Mesendoderm (in vitro differentiated cells): ENCODE results near the gene LCE2D. TPM values are rescaled to one million over a fixed set of nuclear protein-coding genes. Genes with fewer than 3 reads are reported as not detected.

Source experiments
- DNase-seq: peaks from one replicate; pipeline ENCODE4 v3.0.0; 2013
- H2AK5ac ChIP-seq: 2 replicates; pipeline ENCODE4 v1.6.1; 2013; ENCODE audit warnings: low read length, inconsistent platforms
- H2BK120ac ChIP-seq: 2 replicates; pipeline ENCODE4 v1.6.1; 2013; ENCODE audit warnings: low read depth, mild to moderate bottlenecking, low read length, moderate library complexity, mixed read lengths
- H2BK15ac ChIP-seq: replicated peaks from 2 replicates; pipeline ENCODE4 v1.6.1; 2013; ENCODE audit warnings: low read depth, mild to moderate bottlenecking, moderate library complexity
- H2BK5ac ChIP-seq: 2 replicates; pipeline ENCODE4 v1.6.1; 2013; ENCODE audit warnings: low read length, inconsistent platforms
- H3K18ac ChIP-seq: 2 replicates; pipeline ENCODE4 v1.6.1; 2013; ENCODE audit warnings: mild to moderate bottlenecking, low read length, mixed read lengths
- H3K23ac ChIP-seq: one replicate; pipeline ENCODE4 v1.6.1; 2013; ENCODE audit warnings: low read length
- H3K27ac ChIP-seq: 2 replicates; pipeline ENCODE4 v1.5.1; 2013; ENCODE audit warnings: low read depth, mild to moderate bottlenecking, inconsistent platforms, low read length, moderate library complexity
- H3K27me3 ChIP-seq: 2 replicates; pipeline ENCODE4 v1.6.1; 2013; ENCODE audit warnings: low read length, control low read depth, mild to moderate bottlenecking, inconsistent platforms; ENCODE audit not compliant: insufficient read depth, poor library complexity
- H3K36me3 ChIP-seq: 2 replicates; pipeline ENCODE4 v1.6.1; 2013; ENCODE audit warnings: low read length, inconsistent platforms; ENCODE audit not compliant: control insufficient read depth, insufficient read depth
- H3K4ac ChIP-seq: one replicate; pipeline ENCODE4 v1.6.1; 2013; ENCODE audit warnings: low read depth, mild to moderate bottlenecking, low read length, moderate library complexity
- H3K4me1 ChIP-seq: 2 replicates; pipeline ENCODE4 v1.6.1; 2013; ENCODE audit warnings: low read depth, low read length, inconsistent platforms; ENCODE audit not compliant: control insufficient read depth
- H3K4me2 ChIP-seq: 2 replicates; pipeline ENCODE4 v1.6.1; 2013; ENCODE audit warnings: low read length
- H3K4me3 ChIP-seq: 2 replicates; pipeline ENCODE4 v1.5.1; 2013; ENCODE audit warnings: mild to moderate bottlenecking, low read length
- H3K56ac ChIP-seq: one replicate; pipeline ENCODE4 v1.6.1; 2013; ENCODE audit warnings: low read length
- H3K79me1 ChIP-seq: 2 replicates; pipeline ENCODE4 v1.6.1; 2013; ENCODE audit warnings: low read length, inconsistent platforms
- H3K79me2 ChIP-seq: 2 replicates; pipeline ENCODE4 v1.6.1; 2013; ENCODE audit warnings: mild to moderate bottlenecking, low read length; ENCODE audit not compliant: control insufficient read depth, insufficient read depth
- H3K9ac ChIP-seq: 2 replicates; pipeline ENCODE4 v1.6.1; 2013; ENCODE audit warnings: low read length, inconsistent platforms
- H4K5ac ChIP-seq: one replicate; pipeline ENCODE4 v1.6.1; 2013; ENCODE audit warnings: low read length
- H4K8ac ChIP-seq: one replicate; pipeline ENCODE4 v1.6.1; 2013; ENCODE audit warnings: low read depth, mild to moderate bottlenecking, control low read depth, low read length, moderate library complexity
- WGBS: extraction: QIAGEN DNeasy Blood & Tissue Kit; methylation state at CpG from one replicate; pipeline ENCODE4 v1.1.7; 2013; ENCODE audit warnings: low lambda C conversion rate, missing lambda C conversion rate; ENCODE audit not compliant: insufficient coverage; ENCODE audit errors: extremely low coverage; 5-methylcytosine and 5-hydroxymethylcytosine counted together
- small RNA-seq: library from polyadenylated mRNA; stranded (forward); fragments of <200 nt; extraction: miRNeasy Mini kit (QIAGEN cat#:217004); gene quantifications from one replicate; pipeline ENCODE3, GENCODE V24; 2013; ENCODE audit not compliant: insufficient read depth

The LCE2D gene

GRCh38 chr1:152697701-152698600 lies 34.8 kb downstream of the LCE2D start, which contains the start of gene LCE2A:
TSS of gene LCE2A (plus strand) at chr1:152698345. CDS start at chr1:152698902, 557 bp downstream.
- H2BK120ac ChIP-seq = no peak within 1 kb of the TSS
- H2AK5ac ChIP-seq = no peak within 1 kb of the TSS
- H4K8ac ChIP-seq = no peak within 1 kb of the TSS
- H4K5ac ChIP-seq = no peak within 1 kb of the TSS
- no peaks in the 10 kb centered on the region for H3K36me3 ChIP-seq
- H3K27ac ChIP-seq = no peak within 1 kb of the TSS
- no CpG with 5 or more reads among the region's 4 CpGs for WGBS
- DNase-seq = no peak
- H2BK5ac ChIP-seq = no peak within 1 kb of the TSS
- no peaks in the 10 kb centered on the region for H3K4me1 ChIP-seq
- H3K18ac ChIP-seq = no peak within 1 kb of the TSS
- no peaks in the 10 kb centered on the region for H3K79me1 ChIP-seq
- H3K23ac ChIP-seq = no peak within 1 kb of the TSS
- H3K56ac ChIP-seq = no peak within 1 kb of the TSS
- no peak within 1 kb of the TSS for H3K4me2 ChIP-seq
- H3K4ac ChIP-seq = no peak within 1 kb of the TSS
- no peak within 1 kb of the TSS for H3K9ac ChIP-seq
- no peak within 1 kb of the TSS for H3K4me3 ChIP-seq
- no peaks in the 10 kb centered on the region for H3K79me2 ChIP-seq
- no peak within 1 kb of the TSS for H2BK15ac ChIP-seq
- no peaks in the 10 kb centered on the region for H3K27me3 ChIP-seq

GRCh38 chr1:152699746-152700145 lies 36.6 kb downstream of the LCE2D start:
- H3K23ac ChIP-seq = no peak overlapping the region
- no peak for DNase-seq
- H3K79me1 ChIP-seq = no peaks in the 10 kb centered on the region
- H4K5ac ChIP-seq = no peak overlapping the region
- no peak overlapping the region for H3K27ac ChIP-seq
- H3K27me3 ChIP-seq = no peaks in the 10 kb centered on the region
- no peaks in the 10 kb centered on the region for H3K79me2 ChIP-seq
- no peaks in the 10 kb centered on the region for H3K4me1 ChIP-seq
- no peak overlapping the region for H4K8ac ChIP-seq
- no peak overlapping the region for H3K9ac ChIP-seq
- H3K56ac ChIP-seq = no peak overlapping the region
- no peak overlapping the region for H3K18ac ChIP-seq
- no peak overlapping the region for H3K4me2 ChIP-seq
- H2BK5ac ChIP-seq = no peak overlapping the region
- no CpG with 5 or more reads among the region's 4 CpGs for WGBS
- no peak overlapping the region for H2AK5ac ChIP-seq
- no peak overlapping the region for H2BK120ac ChIP-seq
- H3K4me3 ChIP-seq = no peak overlapping the region
- H3K36me3 ChIP-seq = no peaks in the 10 kb centered on the region
- H2BK15ac ChIP-seq = no peak overlapping the region
- no peak overlapping the region for H3K4ac ChIP-seq

- Histone ChIP-seq H3K36me3 (no peaks in the 10 kb centered on the region), H3K4me3 (no peak within 1 kb of the TSS), H3K4me1 (no peaks in the 10 kb centered on the region), H3K4ac (no peak within 1 kb of the TSS), H3K79me1 (no peaks in the 10 kb centered on the region), H3K79me2 (no peaks in the 10 kb centered on the region), H4K8ac (no peak within 1 kb of the TSS), H2BK120ac (no peak within 1 kb of the TSS), H2BK15ac (no peak within 1 kb of the TSS), H3K56ac (no peak within 1 kb of the TSS), H3K4me2 (no peak within 1 kb of the TSS), H3K18ac (no peak within 1 kb of the TSS), H4K5ac (no peak within 1 kb of the TSS), H3K27me3 (no peaks in the 10 kb centered on the region), H2BK5ac (no peak within 1 kb of the TSS), H3K9ac (no peak within 1 kb of the TSS), H2AK5ac (no peak within 1 kb of the TSS), H3K23ac (no peak within 1 kb of the TSS), H3K27ac (no peak within 1 kb of the TSS)
- no peak for DNase-seq
- no CpG with 5 or more reads among the region's 2 CpGs for WGBS
Measured at GRCh38 chr1:152707860-152708259, 44.7 kb downstream of the LCE2D start, which contains the start of gene LCE4A. TSS of gene LCE4A (plus strand) at chr1:152708160. CDS start at chr1:152709076, 916 bp downstream.

Small RNAs within 50 kb of the gene (small RNA-seq; reads per million reads assigned to genes)
- gene LCE3A (not detected), gene LCE3B (not detected)
